IMR-90 (cell line): ENCODE results near the gene AIF1.

ENCODE experiments used
- BHLHE40 ChIP-seq: fragments of 150-350 bp; IDR thresholded peaks from 2 replicates; pipeline ENCODE4 v1.6.1; 2016; ENCODE audit warnings: mild to moderate bottlenecking, low read depth, low read length
- CTCF ChIP-seq: conservative IDR thresholded peaks from 2 replicates; pipeline ENCODE4 v1.5.1; 2012; ENCODE audit warnings: mild to moderate bottlenecking, low read depth, low read length, improper control_type of control experiment
- ELK1 ChIP-seq: fragments of 150-350 bp; IDR thresholded peaks from 2 replicates; pipeline ENCODE4 v1.6.1; 2016; ENCODE audit warnings: low read depth, mild to moderate bottlenecking, low read length, moderate library complexity, borderline replicate concordance
- MAFK ChIP-seq: IDR thresholded peaks from 2 replicates; pipeline ENCODE4 v1.6.1; 2012; ENCODE audit warnings: low read depth, low read length, improper control_type of control experiment
- RAD21 ChIP-seq: IDR thresholded peaks from 2 replicates; pipeline ENCODE4 v1.6.1; 2012; ENCODE audit warnings: low read length, improper control_type of control experiment

- TF ChIP-seq CTCF (no peak), ELK1 (no peak), RAD21 (no peak), BHLHE40 (no peak), MAFK (no peak)
Measured at GRCh38 chr6:31607317-31607716, 7.7 kb upstream of the AIF1 start.
